T-helper 9 cell (primary cell): ENCODE results near the gene GSTA1.
"Not testable (repeated sequence)": the region's sequence is repeated elsewhere in the genome, so short reads cannot be mapped to it uniquely, and the experiment has no call there.

Experiments
- DNase-seq: peaks from one replicate; pipeline ENCODE4 v3.0.0-alpha.2; 2020
- total RNA-seq, 2 donors: gene quantifications; one replicate each; lab custom pipeline; 2026; lab: John Stamatoyannopoulos, UW

Gene GSTA1
- total RNA-seq, result 0 reads per million in 2 donors

DNA sequence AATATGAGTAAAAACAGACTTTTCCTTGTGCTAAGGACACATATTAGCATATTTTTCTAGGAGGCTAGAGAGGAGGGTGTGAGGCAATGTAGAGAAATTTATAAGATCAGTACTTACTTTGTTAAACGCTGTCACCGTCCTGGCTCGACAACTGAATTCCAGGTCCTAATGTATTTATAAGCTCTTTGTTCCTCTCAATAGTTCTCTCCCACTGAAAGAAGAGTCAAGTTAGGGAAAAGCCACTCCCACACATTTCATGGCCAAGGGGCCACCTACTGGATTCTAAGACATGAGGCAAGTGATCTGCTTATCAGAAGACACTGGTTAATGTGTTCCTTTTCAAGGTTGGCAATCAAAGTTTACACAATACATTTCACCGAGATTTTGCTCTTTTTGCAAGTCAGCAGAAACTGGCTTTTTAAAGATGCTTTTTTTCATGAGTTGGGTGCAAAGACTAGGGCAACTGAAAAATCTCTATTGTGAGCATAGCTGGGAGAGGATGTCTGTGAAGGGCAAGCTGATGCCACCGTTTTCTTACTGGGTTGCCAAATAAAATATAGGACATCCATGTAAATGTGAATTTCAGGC lies at the start of gene GSTA1:
GSTA1 (minus strand) TSS at position 149 of the 588 bp plus-strand sequence. CDS start 4,549 bp downstream, outside the sequence.
- not testable (repeated sequence) for DNase-seq

DNA sequence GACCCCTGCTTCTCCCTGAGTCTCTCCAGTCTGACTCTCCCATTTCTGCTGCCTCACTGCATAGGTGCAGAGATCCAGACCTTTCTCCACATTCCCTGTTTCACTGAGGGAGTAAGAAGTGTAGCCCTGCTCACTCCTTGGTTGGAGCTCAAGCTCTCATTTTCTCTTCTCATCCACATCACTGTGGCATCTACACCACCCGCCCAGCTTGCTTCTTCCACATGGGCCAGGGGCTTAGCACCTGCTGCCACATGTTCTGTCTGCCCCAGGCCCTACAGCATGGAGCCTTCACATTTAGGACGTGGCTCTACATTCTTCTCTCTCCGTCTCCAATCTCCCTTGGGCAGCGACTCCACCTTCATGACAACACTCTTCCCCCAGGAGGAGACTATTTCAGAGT lies 45.5 kb upstream of the GSTA1 start:
- no peak for DNase-seq

DNA sequence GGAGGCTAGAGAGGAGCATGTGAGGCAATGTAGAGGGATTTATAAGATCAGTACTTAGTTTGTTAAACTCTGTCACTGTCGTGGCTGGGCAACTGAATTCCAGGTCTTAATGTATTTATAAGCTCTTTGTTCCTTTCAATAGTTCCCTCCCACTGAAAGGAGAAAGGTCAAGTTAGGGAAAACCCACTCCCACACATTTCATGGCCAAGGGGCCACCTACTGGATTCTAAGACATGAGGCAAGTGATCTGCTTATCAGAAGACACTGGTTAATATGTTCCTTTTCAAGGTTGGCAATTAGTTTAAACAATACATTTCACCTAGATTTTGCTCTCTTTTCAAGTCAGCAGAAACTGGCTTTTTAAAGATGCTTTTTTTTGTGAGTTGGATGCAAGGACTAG lies 42.4 kb upstream of the GSTA1 start:
- DNase-seq, result no peak

DNA sequence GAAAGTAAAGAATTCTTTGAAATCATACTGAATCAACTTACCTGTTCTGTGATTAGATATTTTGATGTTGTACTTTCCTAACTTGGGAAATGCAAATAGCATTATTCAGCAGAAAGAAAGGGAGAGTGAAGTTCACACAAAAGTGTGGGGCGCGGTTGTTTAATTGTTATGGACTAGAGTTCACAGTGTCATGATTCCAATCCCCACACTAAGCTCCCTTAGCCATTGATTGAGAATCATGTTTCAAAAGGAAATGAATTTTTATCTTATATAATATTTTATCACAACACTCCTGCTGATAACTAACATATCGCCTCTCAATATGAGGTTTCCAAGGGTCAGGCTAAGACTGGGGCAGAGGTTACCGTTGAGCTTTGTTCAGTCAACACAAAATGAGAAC lies 40.0 kb upstream of the GSTA1 start:
- no peak for DNase-seq

GRCh38 chr6:52840763-52841585 lies 37.4 kb upstream of the GSTA1 start, which contains the start of gene GSTA5:
TSS of gene GSTA5 (minus strand) at chr6:52840813.
- no peak for DNase-seq

GRCh38 chr6:52839124-52840055 lies 35.8 kb upstream of the GSTA1 start:
- peak; percentile 28 for DNase-seq

DNA sequence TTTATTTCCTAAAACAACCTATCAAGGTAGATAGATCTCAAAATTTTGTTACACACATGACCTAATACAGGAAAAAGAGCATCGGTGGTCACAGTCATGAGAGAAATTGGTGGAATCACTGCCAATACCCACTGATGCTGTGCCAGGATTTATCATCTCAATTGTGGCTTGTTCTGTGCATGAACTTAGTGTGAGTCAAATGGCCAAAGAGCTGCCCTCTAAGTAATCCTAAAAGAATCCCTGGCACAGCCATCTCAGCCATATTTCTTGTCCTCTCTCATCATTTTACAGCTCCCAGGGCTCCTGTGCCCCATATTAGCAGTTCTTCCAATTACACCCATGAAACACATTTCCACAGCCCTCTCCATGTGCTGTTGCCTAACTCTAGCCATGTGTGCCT lies 30.9 kb upstream of the GSTA1 start:
- no peak for DNase-seq

- not testable (repeated sequence) for DNase-seq
Measured at GRCh38 chr6:52830869-52831268, 27.3 kb upstream of the GSTA1 start.

DNA sequence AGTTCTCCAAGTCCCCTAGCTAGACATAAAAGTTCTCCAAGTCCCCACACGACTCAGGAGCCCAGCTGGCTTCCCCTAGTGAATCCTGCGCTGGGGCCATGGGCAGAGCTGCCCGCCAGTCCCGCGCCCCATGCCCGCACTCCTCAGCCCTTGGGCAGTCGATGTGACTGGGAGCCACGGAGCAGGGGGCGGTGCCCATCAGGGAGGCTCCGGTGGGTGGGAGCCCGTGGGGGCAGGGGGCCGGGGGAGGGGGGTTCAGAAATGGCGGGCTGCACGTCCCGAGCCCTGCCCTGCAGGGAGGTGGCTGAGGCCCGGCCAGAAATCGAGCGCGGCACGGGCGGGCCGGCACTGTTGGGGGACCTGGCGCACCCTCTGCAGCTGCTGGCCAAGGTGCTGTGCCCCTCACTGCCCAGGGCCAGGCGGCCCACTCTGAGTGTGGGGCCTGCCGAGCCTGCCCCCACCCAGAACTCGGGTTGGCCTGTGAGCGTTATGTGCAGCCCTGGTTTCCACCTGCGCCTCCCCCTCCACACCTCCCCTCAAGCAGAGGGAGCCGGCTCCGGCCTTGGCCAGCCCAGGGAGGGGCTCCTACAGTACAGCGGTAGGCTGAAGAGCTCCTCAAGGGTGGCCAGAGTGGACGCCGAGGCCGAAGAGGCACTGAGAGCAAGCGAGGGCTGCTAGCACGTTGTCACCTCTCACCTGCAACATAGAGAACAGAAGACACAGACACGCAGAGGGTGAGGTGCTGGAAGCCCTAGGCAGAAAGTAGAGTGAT lies 25.6 kb upstream of the GSTA1 start:
- no peak for DNase-seq

GRCh38 chr6:52828621-52829020 lies 25.0 kb upstream of the GSTA1 start:
- not testable (repeated sequence) for DNase-seq

DNA sequence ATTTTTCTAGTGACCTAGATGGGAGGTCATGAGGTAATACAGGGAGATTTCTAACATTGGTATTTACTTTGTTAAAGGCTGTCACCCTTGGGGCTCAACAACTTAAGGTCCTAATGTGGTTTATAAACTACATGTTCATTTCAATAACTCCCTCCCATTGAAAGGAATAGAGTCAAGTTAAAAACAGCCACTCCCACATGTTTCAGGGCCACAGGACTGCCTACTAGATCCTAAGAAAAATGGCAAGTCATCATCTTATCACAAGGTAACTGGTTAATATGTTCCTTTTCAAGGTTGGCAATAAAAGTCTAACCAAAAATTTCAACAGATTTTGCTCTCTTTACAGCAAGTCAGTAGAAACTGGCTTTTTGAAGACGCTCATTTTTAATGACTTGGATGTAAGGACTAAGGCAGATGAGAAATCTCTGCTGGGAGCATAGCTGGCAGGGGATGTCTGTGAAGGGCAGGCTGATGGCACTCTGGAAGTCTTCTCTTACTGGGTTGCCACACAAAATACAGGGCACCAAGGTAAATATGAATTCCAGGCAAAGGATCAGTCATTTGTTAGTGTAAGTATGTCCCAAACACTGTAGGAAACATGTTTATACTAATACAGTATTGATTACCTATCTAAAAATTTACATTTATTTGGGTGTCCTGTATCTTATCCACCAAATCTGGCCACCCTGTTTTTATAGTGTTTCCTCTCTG lies 23.6 kb upstream of the GSTA1 start:
- not testable (repeated sequence) for DNase-seq

GRCh38 chr6:52826513-52826912 lies 22.9 kb upstream of the GSTA1 start:
- no peak for DNase-seq

DNA sequence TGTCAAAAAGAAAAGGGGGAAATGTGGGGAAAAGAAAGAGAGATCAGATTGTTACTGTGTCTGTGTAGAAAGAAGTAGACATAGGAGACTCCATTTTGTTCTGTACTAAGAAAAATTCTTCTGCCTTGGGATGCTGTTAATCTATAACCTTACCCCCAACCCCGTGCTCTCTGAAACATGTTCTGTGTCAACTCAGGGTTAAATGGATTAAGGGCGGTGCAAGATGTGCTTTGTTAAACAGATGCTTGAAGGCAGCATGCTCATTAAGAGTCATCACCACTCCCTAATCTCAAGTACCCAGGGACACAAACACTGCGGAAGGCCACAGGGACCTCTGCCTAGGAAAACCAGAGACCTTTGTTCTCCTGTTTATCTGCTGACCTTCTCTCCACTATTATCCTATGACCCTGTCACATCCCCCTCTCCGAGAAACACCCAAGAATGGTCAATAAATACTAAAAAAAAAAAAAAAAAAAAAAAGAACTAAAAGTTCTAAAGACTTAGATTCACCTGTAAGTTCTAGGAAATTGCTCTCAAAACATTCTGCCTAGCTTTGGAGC lies 22.4 kb upstream of the GSTA1 start:
- DNase-seq, result not testable (repeated sequence)

DNA sequence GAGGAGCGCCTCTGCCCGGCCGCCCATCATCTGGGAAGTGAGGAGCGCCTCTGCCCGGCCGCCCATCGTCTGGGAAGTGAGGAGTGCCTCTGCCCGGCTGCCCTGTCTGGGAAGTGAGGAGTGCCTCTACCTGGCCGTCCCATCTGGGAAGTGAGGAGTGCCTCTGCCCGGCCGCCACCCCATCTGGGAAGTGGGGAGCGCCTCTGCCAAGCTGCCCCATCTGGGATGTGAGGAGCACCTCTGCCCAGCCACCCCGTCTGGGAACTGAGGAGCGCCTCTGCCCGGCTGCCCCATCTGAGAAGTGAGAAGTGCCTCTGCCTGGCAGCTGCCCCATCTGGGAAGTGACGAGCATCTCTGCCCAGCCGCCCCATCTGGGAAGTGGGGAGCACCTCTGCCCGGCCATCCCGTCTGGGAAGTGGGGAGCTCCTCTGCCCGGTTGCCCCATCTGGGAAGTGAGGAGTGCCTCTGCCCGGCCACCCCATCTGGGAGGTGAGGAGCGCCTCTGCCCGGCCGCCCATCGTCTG lies 21.7 kb upstream of the GSTA1 start:
- DNase-seq, result not testable (repeated sequence)

DNA sequence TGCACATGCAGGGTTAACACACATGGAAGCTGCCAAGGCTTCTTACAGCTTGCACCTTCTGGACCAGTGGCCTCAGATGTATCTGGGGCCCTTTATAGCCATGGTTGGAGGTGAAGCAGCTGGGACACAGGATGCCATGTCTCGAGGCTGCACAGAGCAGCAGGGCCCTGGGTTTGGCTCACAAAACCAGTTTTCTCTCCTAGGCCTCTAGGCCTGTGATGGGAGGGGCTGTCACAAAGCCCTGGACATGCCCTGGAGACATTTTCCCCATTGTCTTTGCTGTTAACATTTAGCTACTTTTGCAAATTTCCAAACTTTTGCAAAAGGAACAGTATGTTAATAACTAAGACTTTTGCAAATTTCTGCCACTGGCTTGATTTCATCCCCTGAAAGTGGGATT lies 18.2 kb upstream of the GSTA1 start:
- no peak for DNase-seq

DNA sequence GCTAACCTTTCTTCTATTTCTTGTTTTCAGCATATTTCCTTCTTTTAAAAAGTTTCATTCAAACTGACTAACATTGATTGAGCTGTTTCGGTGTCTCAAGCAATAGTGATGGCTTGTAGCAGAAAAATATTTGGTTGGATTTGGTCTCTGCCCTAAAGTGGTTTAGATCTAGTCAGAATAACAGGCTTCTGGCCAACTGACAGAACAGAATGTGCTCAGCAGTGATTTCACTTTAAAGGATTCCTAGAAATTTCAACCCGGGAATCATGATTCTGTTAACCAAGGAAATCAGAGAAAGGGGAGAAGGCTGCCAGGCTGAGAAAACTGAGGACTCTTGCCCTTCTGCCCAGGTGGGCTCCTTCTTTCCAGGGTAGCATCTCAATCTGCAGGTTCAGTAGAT lies 16.6 kb upstream of the GSTA1 start:
- no peak for DNase-seq

DNA sequence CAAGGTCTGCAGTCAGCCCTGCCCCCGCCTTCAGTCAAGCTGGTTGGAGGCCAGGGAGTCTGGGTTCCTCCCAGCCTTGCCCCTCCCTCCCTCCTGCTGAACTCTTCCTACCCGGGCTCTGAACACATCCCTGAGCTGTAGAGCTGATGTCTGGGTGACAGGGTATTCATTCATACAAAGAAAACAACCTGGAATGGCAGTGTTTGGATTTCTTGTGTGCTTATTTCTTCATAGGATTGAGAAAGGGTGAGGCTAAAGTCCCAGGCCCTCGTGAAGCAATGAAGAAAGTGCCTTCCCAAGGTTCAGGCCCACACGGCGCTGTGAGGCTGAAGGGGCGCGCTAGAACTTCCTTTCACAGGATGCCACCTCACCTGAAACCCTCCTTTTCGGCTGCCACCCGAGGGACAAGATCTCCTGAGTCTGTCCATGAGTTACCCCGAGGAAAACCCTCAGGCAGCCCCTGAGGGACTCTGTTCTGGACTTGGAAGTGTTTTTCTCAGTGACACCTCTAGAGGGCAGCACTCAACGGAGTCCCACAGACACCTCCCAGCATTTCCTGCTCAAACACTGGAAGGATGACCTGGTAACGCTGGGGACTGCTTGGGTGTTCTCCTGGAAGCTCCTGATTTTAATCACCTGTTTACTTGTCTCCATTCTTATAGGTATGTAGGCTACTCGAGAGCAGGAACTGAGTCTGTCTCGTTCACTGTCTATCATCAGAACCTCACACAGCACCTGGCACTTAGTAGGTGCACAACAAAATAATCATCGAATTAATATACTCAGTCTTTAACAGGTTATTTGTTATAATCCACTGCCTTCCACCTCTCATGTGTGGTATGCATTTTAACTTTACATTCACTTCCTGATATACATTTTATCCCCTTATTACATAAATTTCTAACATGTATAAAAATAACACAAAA lies 11.8 kb upstream of the GSTA1 start:
- peak; percentile 11 for DNase-seq

- not testable (repeated sequence) for DNase-seq
Measured at GRCh38 chr6:52814545-52814944, 10.9 kb upstream of the GSTA1 start.

- not testable (repeated sequence) for DNase-seq
Measured at GRCh38 chr6:52809777-52810176, 6.2 kb upstream of the GSTA1 start.

DNA sequence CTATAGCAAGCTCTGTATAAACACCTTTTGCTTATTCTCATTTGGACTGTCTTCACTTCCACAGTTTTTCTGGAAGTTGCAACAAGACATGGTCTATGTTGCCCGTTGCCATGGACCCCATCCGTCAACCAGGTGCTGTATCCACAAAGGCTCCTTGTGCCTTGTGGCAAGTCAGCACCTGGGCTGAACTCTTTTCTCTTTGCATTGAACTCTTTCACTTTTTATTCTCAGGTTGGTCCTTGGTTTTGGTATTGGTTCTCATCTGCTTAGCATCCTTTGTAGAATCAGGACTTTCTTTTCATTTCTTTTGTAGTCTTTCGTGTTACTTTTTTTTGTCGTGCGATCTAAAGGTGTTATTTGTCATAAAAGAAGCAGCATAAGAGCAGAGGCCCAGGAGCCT lies 5.0 kb upstream of the GSTA1 start:
- no peak for DNase-seq
